ENCODE measurements around the gene LRIG2. TPM values are rescaled to one million over a fixed set of nuclear protein-coding genes. Genes with fewer than 3 reads are reported as not detected.

LRIG2 gene
- polyA plus RNA-seq, 3 donors: 0.93 to 12.7 (median 0.96) TPM

GRCh38 chr1:113027007-113027406 lies 46.0 kb upstream of the LRIG2 start:
- H3K4me1 Mint-ChIP-seq: peaks cover 10% of the 10 kb centered on the region
- peaks cover 0 to 3% (median 0%) of the 10 kb centered on the region in 3 donors for H3K27me3 Mint-ChIP-seq (ENCODE audit: low read depth in 3 of 3)
- Histone ChIP-seq H3K27ac (ENCODE audit: low read depth in 1 of 2, low read length in 2 of 2) (no peak overlapping the region), H3K4me3 (replicated peaks in 1 of 3; ENCODE audit: low read depth in 2 of 3, low read length in 3 of 3) (no peak overlapping the region), H3K9ac (ENCODE audit: insufficient read depth, low read length, poor library complexity, severe bottlenecking) (no peak overlapping the region), H3K36me3 (replicated peaks in 1 of 2; ENCODE audit: control insufficient read depth in 1 of 2, insufficient read depth in 2 of 2, low read length in 2 of 2) (no peaks in the 10 kb centered on the region), H3K4me2 (replicated peaks; ENCODE audit: extremely low read depth, low read length, poor library complexity, severe bottlenecking) (no peak overlapping the region), H3K27me3 (ENCODE audit: control insufficient read depth in 2 of 2, insufficient read depth in 2 of 2, low read length in 2 of 2) (no peaks in the 10 kb centered on the region), H4K20me1 (ENCODE audit: insufficient read depth, low read length) (no peaks in the 10 kb centered on the region), H3K9me3 (replicated peaks in 1 of 2; ENCODE audit: control insufficient read depth in 1 of 2, insufficient read depth in 1 of 2, low read length in 2 of 2) (no peaks in the 10 kb centered on the region), H3K4me1 (ENCODE audit: control insufficient read depth in 1 of 2, insufficient read depth in 2 of 2, low read length in 2 of 2) (no peaks in the 10 kb centered on the region), H3K79me2 (ENCODE audit: insufficient read depth, low read length) (no peaks in the 10 kb centered on the region), H2AFZ (ENCODE audit: insufficient read depth, low read depth, low read length, poor library complexity, severe bottlenecking) (no peak overlapping the region)
- no peak for DNase-seq
- H3K4me3 Mint-ChIP-seq: no peak overlapping the region
- intact Hi-C loops (cut with micrococcal nuclease): no loop called here
- H3K9me3 Mint-ChIP-seq: no peaks in the 10 kb centered on the region
- no peak overlapping the region for H3K27ac Mint-ChIP-seq
- no peaks in the 10 kb centered on the region for H3K36me3 Mint-ChIP-seq
- TF ChIP-seq CTCF (IDR thresholded peaks at IDR 0.05): no peak
- 100% methylated on average over 2 of the region's 5 CpGs for WGBS (ENCODE audit: insufficient coverage)

- Mint-ChIP-seq H3K27ac (no peak overlapping the region), H3K4me3 (no peak overlapping the region)
- H3K27ac ChIP-seq (ENCODE audit: low read depth in 1 of 2, low read length in 2 of 2): no peak overlapping the region
Measured at GRCh38 chr1:113027449-113027848, 45.5 kb upstream of the LRIG2 start.

More at GRCh38 chr1:113027449-113027848, 45.5 kb upstream of the LRIG2 start:
- peaks cover 10% of the 10 kb centered on the region for H3K4me1 Mint-ChIP-seq
- Histone ChIP-seq H4K20me1 (ENCODE audit: insufficient read depth, low read length) (no peaks in the 10 kb centered on the region), H3K36me3 (replicated peaks in 1 of 2; ENCODE audit: control insufficient read depth in 1 of 2, insufficient read depth in 2 of 2, low read length in 2 of 2) (no peaks in the 10 kb centered on the region), H3K4me2 (replicated peaks; ENCODE audit: extremely low read depth, low read length, poor library complexity, severe bottlenecking) (no peak overlapping the region), H3K4me3 (replicated peaks in 1 of 3; ENCODE audit: low read depth in 2 of 3, low read length in 3 of 3) (no peak overlapping the region), H3K27me3 (ENCODE audit: control insufficient read depth in 2 of 2, insufficient read depth in 2 of 2, low read length in 2 of 2) (no peaks in the 10 kb centered on the region), H3K79me2 (ENCODE audit: insufficient read depth, low read length) (no peaks in the 10 kb centered on the region), H3K9ac (ENCODE audit: insufficient read depth, low read length, poor library complexity, severe bottlenecking) (no peak overlapping the region), H2AFZ (ENCODE audit: insufficient read depth, low read depth, low read length, poor library complexity, severe bottlenecking) (no peak overlapping the region), H3K9me3 (replicated peaks in 1 of 2; ENCODE audit: control insufficient read depth in 1 of 2, insufficient read depth in 1 of 2, low read length in 2 of 2) (no peaks in the 10 kb centered on the region), H3K4me1 (ENCODE audit: control insufficient read depth in 1 of 2, insufficient read depth in 2 of 2, low read length in 2 of 2) (no peaks in the 10 kb centered on the region)
- DNase-seq: no peak
- no peaks in the 10 kb centered on the region for H3K9me3 Mint-ChIP-seq
- H3K27me3 Mint-ChIP-seq (ENCODE audit: low read depth in 3 of 3): peaks cover 0 to 3% (median 0%) of the 10 kb centered on the region in 3 donors
- intact Hi-C loops (cut with micrococcal nuclease): no loop called here
- TF ChIP-seq CTCF (IDR thresholded peaks at IDR 0.05): no peak
- H3K36me3 Mint-ChIP-seq: no peaks in the 10 kb centered on the region

Measured in CD14-positive monocyte (primary cell).